ENCODE measurements around the gene STH.

GRCh38 chr17:46025510-46026165 is 26.6 kb downstream of the STH start:
- TF ChIP-seq CTCF (IDR thresholded peaks at IDR 0.05), result no peak
- TF ChIP-seq POLR2A (IDR thresholded peaks at IDR 0.05), result no peak

Measured in testis (tissue), 2 donors.